Endothelial cell (in vitro differentiated cells): ENCODE data around the gene SH3TC1. TPM values are rescaled to one million over a fixed set of nuclear protein-coding genes. Genes with fewer than 3 reads are reported as not detected.

ENCODE experiments used
- DNase-seq: peaks from one replicate; pipeline ENCODE4 v3.0.0; 2021; ENCODE audit warnings: low spot score
- H3K27ac Mint-ChIP-seq: one replicate; pipeline ENCODE4 v1.8.0; 2021; ENCODE audit warnings: mixed read lengths, inconsistent platforms; ENCODE audit not compliant: unreplicated experiment
- H3K27me3 Mint-ChIP-seq: one replicate; pipeline ENCODE4 v1.8.0; 2021; ENCODE audit warnings: mild to moderate bottlenecking, moderate library complexity, mixed read lengths, inconsistent platforms; ENCODE audit not compliant: unreplicated experiment
- H3K36me3 Mint-ChIP-seq: one replicate; pipeline ENCODE4 v1.8.0; 2021; ENCODE audit warnings: mild to moderate bottlenecking, low read depth, mixed read lengths, inconsistent platforms; ENCODE audit not compliant: unreplicated experiment
- H3K4me1 Mint-ChIP-seq: one replicate; pipeline ENCODE4 v1.8.0; 2021; ENCODE audit warnings: mild to moderate bottlenecking, mixed read lengths, inconsistent platforms; ENCODE audit not compliant: unreplicated experiment
- H3K4me3 Mint-ChIP-seq: one replicate; pipeline ENCODE4 v1.8.0; 2021; ENCODE audit warnings: mild to moderate bottlenecking, mixed read lengths, inconsistent platforms; ENCODE audit not compliant: unreplicated experiment
- H3K9me3 Mint-ChIP-seq: one replicate; pipeline ENCODE4 v1.8.0; 2021; ENCODE audit warnings: mixed read lengths, inconsistent platforms; ENCODE audit not compliant: unreplicated experiment
- total RNA-seq: library from RNA; stranded (reverse); fragmentation: NEBNext Ultra II Directional; extraction: Animal tissue kit (Norgen Biotek cat#: 25700); gene quantifications from one replicate; pipeline ENCODE4 v1.2.1, GENCODE V29; 2021; ENCODE audit not compliant: unreplicated experiment
- TF ChIP-seq, protein P1 (sequence below): fragments of 200-600 bp; sonication (generic); IDR thresholded peaks from one replicate; pipeline ENCODE4 v1.5.0; 2021; ENCODE audit warnings: antibody characterized with exemption; ENCODE audit not compliant: unreplicated experiment

SH3TC1 gene
- total RNA-seq, 1 donor from 2014 or later = 114 TPM

DNA sequence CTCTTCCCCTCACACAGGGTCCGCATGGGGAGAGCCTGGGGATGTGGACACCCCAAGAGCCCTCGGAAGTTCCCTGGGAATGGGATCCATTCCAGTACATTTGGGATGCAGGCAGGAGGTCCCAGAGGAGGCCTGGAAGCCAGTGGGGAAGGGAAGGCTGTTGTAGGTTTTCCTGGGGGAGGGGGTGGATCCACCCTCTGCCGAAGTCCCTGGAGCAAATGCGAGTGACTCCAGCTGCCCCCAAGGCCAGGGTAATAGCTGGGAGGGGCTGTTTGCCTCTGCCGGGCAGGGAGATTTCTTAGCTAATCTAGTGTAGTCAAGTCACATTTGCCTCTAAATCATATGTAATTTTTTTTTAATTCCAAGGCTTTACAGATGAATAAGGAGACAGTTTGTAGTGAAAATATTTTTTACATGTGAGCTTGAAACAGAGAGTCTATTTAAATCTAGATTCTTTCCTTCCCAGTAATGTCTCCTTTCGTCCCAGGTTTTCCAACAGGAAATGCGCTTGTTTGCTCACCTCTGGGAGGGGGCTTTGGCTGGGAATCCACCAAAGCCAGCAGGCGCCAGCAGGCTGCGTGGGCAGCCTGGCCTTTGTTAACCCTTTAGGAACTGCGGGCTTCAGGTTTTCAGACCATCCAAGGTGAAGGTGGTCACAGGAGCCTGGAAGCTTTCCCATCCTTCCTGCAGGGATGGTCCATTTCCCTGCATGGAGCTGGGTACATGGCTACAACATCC lies 26.8 kb downstream of the SH3TC1 start:
- no peaks in the 10 kb centered on the region for H3K9me3 Mint-ChIP-seq
- peaks cover 29% of the 10 kb centered on the region for H3K4me1 Mint-ChIP-seq
- no peaks in the 10 kb centered on the region for H3K27me3 Mint-ChIP-seq
- no peak overlapping the region for H3K4me3 Mint-ChIP-seq
- H3K27ac Mint-ChIP-seq = no peak overlapping the region
- no peak for DNase-seq
- TF ChIP-seq, protein P1, sequence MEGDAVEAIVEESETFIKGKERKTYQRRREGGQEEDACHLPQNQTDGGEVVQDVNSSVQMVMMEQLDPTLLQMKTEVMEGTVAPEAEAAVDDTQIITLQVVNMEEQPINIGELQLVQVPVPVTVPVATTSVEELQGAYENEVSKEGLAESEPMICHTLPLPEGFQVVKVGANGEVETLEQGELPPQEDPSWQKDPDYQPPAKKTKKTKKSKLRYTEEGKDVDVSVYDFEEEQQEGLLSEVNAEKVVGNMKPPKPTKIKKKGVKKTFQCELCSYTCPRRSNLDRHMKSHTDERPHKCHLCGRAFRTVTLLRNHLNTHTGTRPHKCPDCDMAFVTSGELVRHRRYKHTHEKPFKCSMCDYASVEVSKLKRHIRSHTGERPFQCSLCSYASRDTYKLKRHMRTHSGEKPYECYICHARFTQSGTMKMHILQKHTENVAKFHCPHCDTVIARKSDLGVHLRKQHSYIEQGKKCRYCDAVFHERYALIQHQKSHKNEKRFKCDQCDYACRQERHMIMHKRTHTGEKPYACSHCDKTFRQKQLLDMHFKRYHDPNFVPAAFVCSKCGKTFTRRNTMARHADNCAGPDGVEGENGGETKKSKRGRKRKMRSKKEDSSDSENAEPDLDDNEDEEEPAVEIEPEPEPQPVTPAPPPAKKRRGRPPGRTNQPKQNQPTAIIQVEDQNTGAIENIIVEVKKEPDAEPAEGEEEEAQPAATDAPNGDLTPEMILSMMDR = no peak
- peaks cover 35% of the 10 kb centered on the region for H3K36me3 Mint-ChIP-seq

DNA sequence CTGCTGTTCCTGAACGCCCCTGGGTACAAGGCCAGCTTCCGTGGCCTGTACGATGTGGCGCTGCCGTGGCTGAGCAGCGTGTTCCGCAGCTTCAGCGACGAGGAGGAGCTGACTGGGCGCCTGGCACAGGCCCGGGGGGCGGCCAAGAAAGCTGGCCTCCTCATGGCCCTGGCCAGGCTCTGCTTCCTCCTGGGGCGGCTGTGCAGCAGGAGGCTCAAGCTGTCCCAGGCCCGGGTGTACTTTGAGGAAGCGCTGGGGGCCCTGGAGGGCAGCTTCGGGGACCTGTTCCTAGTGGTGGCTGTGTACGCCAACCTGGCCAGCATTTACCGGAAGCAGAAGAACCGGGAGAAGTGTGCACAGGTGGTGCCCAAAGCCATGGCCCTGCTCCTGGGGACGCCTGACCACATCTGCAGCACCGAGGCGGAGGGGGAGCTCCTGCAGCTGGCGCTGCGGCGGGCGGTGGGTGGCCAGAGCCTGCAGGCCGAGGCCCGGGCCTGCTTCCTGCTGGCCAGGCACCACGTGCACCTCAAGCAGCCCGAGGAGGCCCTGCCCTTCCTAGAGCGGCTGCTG lies 28.2 kb downstream of the SH3TC1 start:
- Mint-ChIP-seq H3K9me3 (no peaks in the 10 kb centered on the region), H3K36me3 (peaks cover 33% of the 10 kb centered on the region), H3K27ac (no peak overlapping the region), H3K27me3 (peaks cover under 1% of the 10 kb centered on the region), H3K4me1 (peaks cover 25% of the 10 kb centered on the region), H3K4me3 (no peak overlapping the region)
- TF ChIP-seq, protein P1 = no peak
- no peak for DNase-seq

DNA sequence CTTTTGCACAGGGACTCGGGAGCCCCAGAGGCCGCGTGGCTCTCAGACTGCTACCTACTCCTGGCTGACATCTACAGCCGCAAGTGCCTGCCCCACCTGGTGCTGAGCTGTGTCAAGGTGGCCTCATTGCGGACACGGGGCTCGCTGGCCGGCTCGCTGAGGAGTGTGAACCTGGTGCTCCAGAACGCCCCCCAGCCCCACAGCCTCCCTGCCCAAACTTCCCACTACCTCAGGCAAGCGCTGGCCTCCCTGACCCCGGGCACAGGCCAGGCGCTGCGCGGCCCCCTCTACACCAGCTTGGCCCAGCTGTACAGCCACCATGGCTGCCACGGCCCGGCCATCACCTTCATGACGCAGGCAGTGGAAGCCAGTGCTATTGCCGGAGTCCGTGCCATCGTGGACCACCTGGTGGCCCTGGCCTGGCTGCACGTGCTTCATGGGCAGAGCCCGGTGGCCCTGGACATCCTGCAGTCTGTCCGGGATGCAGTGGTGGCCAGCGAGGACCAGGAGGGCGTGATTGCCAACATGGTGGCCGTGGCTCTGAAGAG lies 28.8 kb downstream of the SH3TC1 start:
- Mint-ChIP-seq H3K36me3 (peaks cover 32% of the 10 kb centered on the region), H3K4me1 (peaks cover 25% of the 10 kb centered on the region), H3K9me3 (no peaks in the 10 kb centered on the region), H3K27ac (no peak overlapping the region), H3K4me3 (no peak overlapping the region), H3K27me3 (peaks cover 1% of the 10 kb centered on the region)
- DNase-seq = no peak
- TF ChIP-seq, protein P1 = no peak

DNA sequence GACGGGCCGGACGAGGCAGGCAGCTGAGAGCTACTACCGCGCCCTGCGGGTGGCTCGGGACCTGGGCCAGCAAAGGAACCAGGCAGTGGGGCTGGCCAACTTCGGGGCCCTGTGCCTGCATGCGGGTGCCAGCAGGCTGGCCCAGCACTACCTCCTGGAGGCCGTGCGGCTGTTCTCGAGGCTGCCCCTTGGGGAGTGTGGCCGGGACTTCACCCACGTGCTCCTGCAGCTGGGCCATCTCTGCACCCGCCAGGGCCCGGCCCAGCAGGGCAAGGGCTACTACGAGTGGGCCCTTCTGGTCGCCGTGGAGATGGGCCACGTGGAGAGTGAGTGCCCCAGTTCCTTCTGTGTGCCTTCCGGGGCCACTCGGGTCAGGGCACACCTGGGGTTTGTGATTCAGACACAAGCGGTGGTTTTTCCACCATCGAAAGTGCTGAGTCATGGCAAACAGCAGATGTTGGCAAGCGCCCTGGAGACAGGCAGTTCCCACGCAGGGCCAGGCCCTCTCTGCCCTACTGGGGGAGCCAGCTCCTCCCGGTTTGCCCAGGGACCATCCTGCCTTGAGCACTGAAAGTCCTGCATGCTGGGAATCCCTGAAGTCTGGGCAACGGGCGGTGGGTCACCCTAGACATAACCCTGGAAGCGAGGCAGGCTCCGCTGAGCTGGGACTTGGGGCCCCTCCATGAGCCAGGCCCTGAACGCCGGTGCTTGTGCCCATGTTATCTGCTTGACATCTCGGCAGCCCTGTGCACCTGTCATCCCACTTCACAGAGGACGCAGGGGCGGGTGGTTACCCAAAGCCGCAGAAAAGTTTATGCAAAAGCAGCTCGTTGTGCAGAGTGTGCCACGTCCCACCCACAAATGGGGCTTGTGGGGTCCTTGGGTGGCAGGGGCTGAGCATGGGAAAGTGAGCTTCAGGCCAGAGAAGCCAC lies 29.5 kb downstream of the SH3TC1 start:
- H3K27ac Mint-ChIP-seq = no peak overlapping the region
- H3K36me3 Mint-ChIP-seq = peaks cover 31% of the 10 kb centered on the region
- peaks cover 1% of the 10 kb centered on the region for H3K27me3 Mint-ChIP-seq
- H3K4me3 Mint-ChIP-seq = no peak overlapping the region
- peaks cover 25% of the 10 kb centered on the region for H3K4me1 Mint-ChIP-seq
- TF ChIP-seq, protein P1 = no peak
- H3K9me3 Mint-ChIP-seq = no peaks in the 10 kb centered on the region
- no peak for DNase-seq
